GM18502 (cell line): ENCODE data around the gene MGAM2.

Experiments
- ATAC-seq: cut with Tn5 transposase; IDR thresholded peaks from one replicate; pipeline ENCODE4 v1.9.1; 2021; ENCODE audit warnings: mild to moderate bottlenecking; ENCODE audit not compliant: unreplicated experiment, poor library complexity

MGAM2 gene

GRCh38 chr7:142250705-142251104, 139.2 kb downstream of the MGAM2 start:
- ATAC-seq = no peak

DNA sequence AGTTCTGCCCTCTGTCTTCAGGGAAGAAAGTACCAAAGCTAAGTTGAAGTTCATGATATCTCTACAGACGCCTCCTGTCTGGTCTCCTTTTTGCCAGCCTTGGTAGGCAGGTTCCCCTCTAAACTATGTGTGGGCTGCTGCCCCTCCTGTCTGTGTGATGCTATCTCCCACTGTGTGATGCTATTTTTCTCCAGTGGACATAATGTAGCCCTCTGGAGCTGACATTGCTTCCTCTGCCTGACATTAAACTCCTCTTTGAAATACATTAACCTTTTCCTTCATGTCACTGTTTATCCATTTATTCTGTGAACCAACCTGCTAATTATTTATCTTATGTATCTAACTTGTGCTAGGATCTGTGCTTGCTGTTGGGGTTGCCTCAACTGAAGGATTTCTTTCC, 146.4 kb downstream of the MGAM2 start, which contains the start of gene PRSS58:
TSS of gene PRSS58 (minus strand) at position 101 of the 400 bp plus-strand sequence. CDS start 351 bp downstream, outside the sequence.
- ATAC-seq = no peak

DNA sequence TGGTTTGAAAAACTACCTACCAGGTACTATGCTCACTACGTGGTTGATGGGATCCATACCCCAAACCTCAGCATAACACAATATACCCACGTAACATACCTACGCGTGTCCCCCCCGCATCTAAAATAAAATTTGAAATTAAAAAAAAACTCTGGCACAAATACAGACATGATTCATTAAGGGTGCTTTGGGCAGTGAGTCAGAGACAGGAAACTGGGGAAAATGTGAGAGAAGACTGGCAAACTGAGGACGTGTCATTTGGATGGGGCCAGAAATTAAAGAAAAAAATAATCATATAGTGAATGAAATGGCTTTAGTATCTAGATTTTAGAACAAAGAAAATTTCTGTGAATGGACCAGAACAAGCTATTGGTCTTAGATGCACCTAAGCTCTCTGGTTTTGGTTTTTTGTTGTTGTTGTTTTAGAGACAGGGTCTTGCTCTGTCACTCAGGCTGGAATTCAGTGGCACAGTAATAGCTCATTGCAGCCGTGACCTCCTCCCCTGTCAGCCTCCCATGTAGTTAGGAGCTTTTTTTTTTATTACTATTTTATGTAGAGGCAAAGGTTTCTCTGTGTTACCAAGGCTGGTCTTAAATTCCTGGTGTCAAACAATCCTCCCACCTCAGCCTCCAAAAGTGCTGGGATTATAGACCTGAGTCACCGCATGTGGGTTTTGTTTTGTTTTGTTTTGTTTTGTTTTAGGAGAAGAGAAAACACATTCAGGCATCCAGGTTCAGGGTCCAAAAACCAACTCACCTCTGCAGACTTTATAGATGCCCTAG, 152.3 kb downstream of the MGAM2 start:
- no peak for ATAC-seq
